Measurements from ENCODE around the gene TNFRSF21. TPM values are rescaled to one million over a fixed set of nuclear protein-coding genes. Genes with fewer than 3 reads are reported as not detected.

The TNFRSF21 gene
- total RNA-seq, 2 experiments from 2014 or later: 0.97 to 1.2 TPM

DNA sequence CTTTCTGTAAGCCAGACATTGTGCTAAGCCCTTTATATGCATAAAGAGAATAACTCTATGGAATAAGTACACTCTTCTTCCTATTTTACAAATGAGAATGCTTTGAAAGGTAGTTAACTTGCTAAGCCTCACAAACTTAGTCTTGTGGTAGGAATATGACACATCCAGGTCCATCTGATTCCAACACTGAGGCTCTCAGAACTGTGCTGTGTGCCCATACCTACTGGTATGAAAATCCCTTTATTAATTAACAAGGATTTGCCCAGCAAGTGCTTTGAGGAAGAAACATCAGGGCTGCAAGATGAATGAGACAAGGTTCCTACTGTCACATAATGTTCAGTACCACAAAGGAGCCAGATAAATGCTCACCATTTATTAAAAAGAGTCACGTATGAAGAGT is 122.6 kb downstream of the TNFRSF21 start:
- Mint-ChIP-seq H3K27ac (no peak overlapping the region), H3K4me1 (ENCODE audit: low read depth) (no peaks in the 10 kb centered on the region), H3K9me3 (no peaks in the 10 kb centered on the region), H3K4me3 (no peak overlapping the region), H3K36me3 (no peaks in the 10 kb centered on the region), H3K27me3 (peaks cover 1% of the 10 kb centered on the region)
- intact Hi-C loops (cut with micrococcal nuclease): no loop called here
- no peak for DNase-seq
- POLR2A ChIA-PET: no interaction called here
- CTCF ChIA-PET: interaction anchor here (0.6 kb wide), 1 partner anchor 726 kb away, joined by 4 read pairs; no protein-coding TSS in a partner anchor

DNA sequence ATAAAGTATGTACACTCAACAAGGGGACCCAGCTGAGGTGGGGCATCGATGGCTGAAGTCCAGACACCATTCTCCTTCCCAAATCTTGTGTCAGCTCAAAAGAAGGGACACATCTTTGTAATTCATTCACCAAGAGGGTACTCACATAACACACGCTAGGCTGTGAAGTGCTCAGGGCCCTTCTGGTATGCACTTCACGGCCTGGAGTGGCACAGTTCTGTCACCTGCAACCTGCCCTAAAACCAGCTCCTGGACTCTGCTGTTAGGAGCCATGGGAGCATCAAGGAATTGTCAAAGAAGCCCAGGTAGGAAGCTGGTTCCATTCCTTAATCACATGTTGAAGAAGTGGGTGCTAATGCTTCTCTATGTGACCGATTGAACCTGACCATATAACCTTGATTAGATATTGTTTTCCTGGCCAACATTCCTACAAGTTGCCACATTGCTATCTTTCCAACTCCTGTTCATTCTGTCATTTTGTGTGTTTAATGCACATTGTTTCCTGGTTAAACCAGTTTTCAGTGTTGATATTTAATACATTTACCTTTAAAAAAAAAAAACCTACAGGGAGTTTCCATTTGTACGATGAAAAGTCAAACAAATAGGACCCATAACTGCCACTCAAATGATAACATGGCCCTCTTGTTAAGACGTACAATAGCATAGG is 127.3 kb downstream of the TNFRSF21 start:
- no peaks in the 10 kb centered on the region for H3K4me1 Mint-ChIP-seq (ENCODE audit: low read depth)
- H3K27ac Mint-ChIP-seq: no peak overlapping the region
- ChIA-PET CTCF (no interaction called here), POLR2A (no interaction called here)
- H3K4me3 Mint-ChIP-seq: no peak overlapping the region
- DNase-seq: no peak
- H3K36me3 Mint-ChIP-seq: no peaks in the 10 kb centered on the region
- peaks cover 1% of the 10 kb centered on the region for H3K27me3 Mint-ChIP-seq
- intact Hi-C loops (cut with micrococcal nuclease): no loop called here
- no peaks in the 10 kb centered on the region for H3K9me3 Mint-ChIP-seq

DNA sequence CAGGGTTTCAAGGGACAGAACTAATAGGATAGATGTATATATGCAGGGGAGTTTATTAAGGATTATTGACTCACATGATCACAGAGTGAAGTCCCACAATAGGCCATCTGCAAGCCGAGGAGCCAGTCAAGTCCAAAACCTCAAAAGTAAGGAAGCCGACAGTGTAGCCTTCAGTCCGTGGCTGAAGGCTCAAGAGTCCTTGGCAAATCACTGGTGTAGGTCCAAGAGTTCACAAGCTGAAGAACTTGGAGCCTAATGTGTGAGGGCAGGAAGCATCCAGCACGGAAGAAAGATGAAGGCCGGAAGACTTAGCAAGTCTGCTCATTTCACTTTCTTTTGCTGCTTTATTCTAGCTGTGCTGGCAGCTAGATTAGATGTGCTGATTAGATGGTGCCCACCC is 128.0 kb downstream of the TNFRSF21 start:
- Mint-ChIP-seq H3K4me3 (no peak overlapping the region), H3K36me3 (no peaks in the 10 kb centered on the region), H3K27ac (no peak overlapping the region), H3K9me3 (no peaks in the 10 kb centered on the region), H3K27me3 (peaks cover 1% of the 10 kb centered on the region), H3K4me1 (ENCODE audit: low read depth) (no peaks in the 10 kb centered on the region)
- POLR2A ChIA-PET: no interaction called here
- CTCF ChIA-PET: no interaction called here
- intact Hi-C loops (cut with micrococcal nuclease): no loop called here
- no peak for DNase-seq

Other genes with a start within 250 kb of the TNFRSF21 start
- gene CD2AP, start 167.9 kb upstream of the TNFRSF21 start, total RNA-seq: 10 to 100 TPM; 22.6 to 23.6 TPM